ENCODE data around the gene CPNE7.

CPNE7 gene

DNA sequence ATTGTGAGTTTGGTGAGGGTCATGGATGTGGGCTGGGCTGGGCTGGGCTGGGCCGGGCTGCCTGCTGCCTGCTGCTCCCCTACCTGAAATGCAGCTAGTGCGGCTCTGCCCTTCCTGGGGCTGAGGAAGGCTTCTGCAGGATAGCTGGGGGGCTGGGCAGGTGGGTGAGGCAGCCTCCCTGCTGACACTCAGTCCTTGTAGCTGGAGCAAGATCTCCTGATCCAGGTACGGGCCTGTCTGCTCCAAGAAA is 10.4 kb upstream of the CPNE7 start:
- H3K4me3 ChIP-seq (ENCODE audit: insufficient read depth, low read length, poor library complexity, severe bottlenecking) = no peak overlapping the region
- H4K20me1 ChIP-seq (ENCODE audit: low read depth, low read length) = peaks cover 19% of the 10 kb centered on the region

DNA sequence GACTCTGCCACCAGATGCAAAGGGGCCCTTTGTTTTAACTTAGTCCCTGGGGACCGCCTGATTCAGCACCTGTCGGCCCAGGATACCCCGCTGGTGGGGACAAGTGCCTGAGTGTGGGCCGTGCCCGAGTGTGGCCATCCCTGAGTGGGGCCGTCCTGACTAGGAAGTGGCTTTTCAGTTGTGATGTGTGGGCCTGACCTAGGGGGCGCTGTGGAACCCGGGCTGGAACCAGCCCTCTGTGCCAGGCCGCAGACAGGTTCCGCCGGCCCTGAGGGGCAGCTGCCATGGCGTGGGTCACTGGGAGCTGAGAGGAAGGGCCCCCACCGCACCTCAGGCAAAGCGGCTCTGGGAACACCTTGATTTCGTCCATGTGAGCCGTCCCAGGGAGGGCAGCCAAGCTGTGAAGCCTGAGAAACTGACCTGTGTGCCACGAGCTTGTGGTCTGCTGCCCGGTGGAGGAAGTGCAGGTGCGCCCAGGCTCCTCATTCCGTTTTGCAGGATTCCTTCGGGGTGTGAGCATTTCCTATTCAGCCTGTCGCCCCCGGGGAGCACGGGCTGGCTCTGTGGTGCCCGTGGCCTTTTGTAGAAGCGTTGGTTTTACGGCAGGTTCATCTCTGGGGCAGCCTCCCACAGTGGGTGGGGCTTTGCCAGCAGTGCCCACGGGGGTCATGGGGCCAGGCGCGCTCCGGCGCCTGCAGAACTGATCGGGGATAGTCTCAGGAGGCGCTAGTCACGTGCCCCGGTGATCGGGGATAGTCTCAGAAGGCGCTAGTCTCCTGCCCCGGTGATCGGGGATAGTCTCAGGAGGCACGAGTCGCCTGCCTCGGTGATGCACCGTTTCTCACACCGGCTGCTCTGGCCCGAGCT is 9.8 kb upstream of the CPNE7 start:
- no peak overlapping the region for H2AFZ ChIP-seq (ENCODE audit: low read depth, low read length, severe bottlenecking)
- H4K20me1 ChIP-seq (ENCODE audit: low read depth, low read length) = peaks cover 19% of the 10 kb centered on the region
- no peak overlapping the region for H3K4me3 ChIP-seq (ENCODE audit: insufficient read depth, low read length, poor library complexity, severe bottlenecking)
- H3K79me2 ChIP-seq (ENCODE audit: insufficient read depth, low read length) = peaks cover 18% of the 10 kb centered on the region
- H3K9me3 ChIP-seq (ENCODE audit: insufficient read depth, low read length) = no peaks in the 10 kb centered on the region
- H3K4me2 ChIP-seq (ENCODE audit: low read depth, low read length, poor library complexity, severe bottlenecking) = peak overlapping the region; percentile 9
- H3K27ac ChIP-seq (ENCODE audit: low read depth, low read length) = no peak overlapping the region
- no peaks in the 10 kb centered on the region for H3K27me3 ChIP-seq (ENCODE audit: low read length)
- H3K9me2 ChIP-seq (replicated peaks; ENCODE audit: insufficient read depth, low read length) = no peaks in the 10 kb centered on the region
- H3K36me3 ChIP-seq (ENCODE audit: low read length) = peaks cover 31% of the 10 kb centered on the region
- H3F3A ChIP-seq (ENCODE audit: insufficient read depth) = peaks cover 64% of the 10 kb centered on the region
- TF ChIP-seq EZH2phosphoT487 (conservative IDR thresholded peaks at IDR 0.05; ENCODE audit: low read length) = no peak
- TF ChIP-seq, protein P1, sequence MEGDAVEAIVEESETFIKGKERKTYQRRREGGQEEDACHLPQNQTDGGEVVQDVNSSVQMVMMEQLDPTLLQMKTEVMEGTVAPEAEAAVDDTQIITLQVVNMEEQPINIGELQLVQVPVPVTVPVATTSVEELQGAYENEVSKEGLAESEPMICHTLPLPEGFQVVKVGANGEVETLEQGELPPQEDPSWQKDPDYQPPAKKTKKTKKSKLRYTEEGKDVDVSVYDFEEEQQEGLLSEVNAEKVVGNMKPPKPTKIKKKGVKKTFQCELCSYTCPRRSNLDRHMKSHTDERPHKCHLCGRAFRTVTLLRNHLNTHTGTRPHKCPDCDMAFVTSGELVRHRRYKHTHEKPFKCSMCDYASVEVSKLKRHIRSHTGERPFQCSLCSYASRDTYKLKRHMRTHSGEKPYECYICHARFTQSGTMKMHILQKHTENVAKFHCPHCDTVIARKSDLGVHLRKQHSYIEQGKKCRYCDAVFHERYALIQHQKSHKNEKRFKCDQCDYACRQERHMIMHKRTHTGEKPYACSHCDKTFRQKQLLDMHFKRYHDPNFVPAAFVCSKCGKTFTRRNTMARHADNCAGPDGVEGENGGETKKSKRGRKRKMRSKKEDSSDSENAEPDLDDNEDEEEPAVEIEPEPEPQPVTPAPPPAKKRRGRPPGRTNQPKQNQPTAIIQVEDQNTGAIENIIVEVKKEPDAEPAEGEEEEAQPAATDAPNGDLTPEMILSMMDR (IDR thresholded peaks at IDR 0.05; ENCODE audit: insufficient read depth, low read length, poor library complexity, severe bottlenecking) = peak; percentile 58
- peak overlapping the region; percentile 2; the same call in 1 of the 2 replicates for H3K9ac ChIP-seq (ENCODE audit: low read length)

More for the DNA sequence above, 10.4 kb upstream of the CPNE7 start:
- Histone ChIP-seq H3K9me3 (ENCODE audit: insufficient read depth, low read length) (no peaks in the 10 kb centered on the region), H3K36me3 (ENCODE audit: low read length) (peaks cover 31% of the 10 kb centered on the region), H3F3A (ENCODE audit: insufficient read depth) (peaks cover 67% of the 10 kb centered on the region), H3K9me2 (replicated peaks; ENCODE audit: insufficient read depth, low read length) (no peaks in the 10 kb centered on the region), H3K4me2 (ENCODE audit: low read depth, low read length, poor library complexity, severe bottlenecking) (peak overlapping the region; percentile 9), H3K27ac (ENCODE audit: low read depth, low read length) (peak overlapping the region; percentile 27; the same call in 1 of the 2 replicates), H3K27me3 (ENCODE audit: low read length) (no peaks in the 10 kb centered on the region), H2AFZ (ENCODE audit: low read depth, low read length, severe bottlenecking) (no peak overlapping the region), H3K79me2 (ENCODE audit: insufficient read depth, low read length) (peaks cover 21% of the 10 kb centered on the region), H3K9ac (ENCODE audit: low read length) (peak overlapping the region; percentile 2; the same call in 1 of the 2 replicates)
- TF ChIP-seq EZH2phosphoT487 (conservative IDR thresholded peaks at IDR 0.05; ENCODE audit: low read length) = no peak
- TF ChIP-seq, protein P1 (IDR thresholded peaks at IDR 0.05; ENCODE audit: insufficient read depth, low read length, poor library complexity, severe bottlenecking) = no peak

DNA sequence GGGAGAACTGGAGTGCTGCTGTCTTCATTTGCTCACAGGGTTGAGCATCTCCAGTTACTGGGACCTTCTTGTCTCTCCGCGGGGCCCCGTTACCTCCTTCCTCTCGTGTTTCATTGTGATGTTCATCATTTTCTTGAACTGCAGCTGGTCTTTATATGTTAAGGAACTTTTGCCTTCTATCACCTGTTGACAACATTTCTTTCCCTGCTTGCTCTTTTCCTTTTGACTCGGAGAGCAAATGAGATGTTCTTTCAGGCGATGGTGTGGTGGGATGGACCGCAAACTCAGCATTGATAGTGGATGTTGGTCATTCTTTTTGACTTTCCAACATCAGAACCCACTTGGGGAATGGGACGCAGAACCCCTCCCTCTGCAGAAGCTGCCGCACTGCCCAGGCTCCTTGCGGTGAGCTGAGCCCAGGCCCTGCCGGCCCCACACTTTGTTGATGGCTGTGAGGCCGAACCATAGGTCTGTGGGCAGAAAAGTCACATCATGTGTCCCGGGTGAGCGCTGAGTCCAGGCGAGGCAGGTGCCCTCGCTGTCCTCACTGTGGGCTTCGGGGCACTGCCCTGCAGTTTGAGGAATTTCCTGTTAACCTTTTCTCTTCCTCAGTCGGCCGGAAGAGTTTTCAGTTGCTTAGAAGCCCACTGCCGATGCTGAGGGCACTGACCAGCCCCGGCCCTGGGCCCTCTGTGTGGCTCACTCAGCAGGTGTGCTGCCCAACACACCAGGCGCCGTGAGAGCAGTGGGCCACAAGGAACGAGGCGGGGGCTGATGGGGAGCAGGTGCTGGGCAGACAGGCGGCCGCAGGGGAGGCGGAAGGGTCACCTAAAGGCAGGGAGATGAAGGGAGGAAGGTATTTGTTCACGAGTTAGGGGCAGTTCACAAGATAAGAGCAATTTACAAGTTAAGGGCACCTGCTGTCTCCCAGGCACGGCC is 7.6 kb upstream of the CPNE7 start:
- H3K4me2 ChIP-seq (ENCODE audit: low read depth, low read length, poor library complexity, severe bottlenecking) = no peak overlapping the region
- H3K36me3 ChIP-seq (ENCODE audit: low read length) = peaks cover 12% of the 10 kb centered on the region
- H3F3A ChIP-seq (ENCODE audit: insufficient read depth) = peaks cover 44% of the 10 kb centered on the region
- H2AFZ ChIP-seq (ENCODE audit: low read depth, low read length, severe bottlenecking) = no peak overlapping the region
- TF ChIP-seq, protein P1 (IDR thresholded peaks at IDR 0.05; ENCODE audit: insufficient read depth, low read length, poor library complexity, severe bottlenecking) = no peak
- H3K9ac ChIP-seq (ENCODE audit: low read length) = no peak overlapping the region
- no peak overlapping the region for H3K4me3 ChIP-seq (ENCODE audit: insufficient read depth, low read length, poor library complexity, severe bottlenecking)
- no peaks in the 10 kb centered on the region for H3K27me3 ChIP-seq (ENCODE audit: low read length)
- no peaks in the 10 kb centered on the region for H3K79me2 ChIP-seq (ENCODE audit: insufficient read depth, low read length)
- H3K27ac ChIP-seq (ENCODE audit: low read depth, low read length) = no peak overlapping the region
- H4K20me1 ChIP-seq (ENCODE audit: low read depth, low read length) = peaks cover 4% of the 10 kb centered on the region; the same call in 1 of the 2 replicates
- H3K9me3 ChIP-seq (ENCODE audit: insufficient read depth, low read length) = no peaks in the 10 kb centered on the region
- no peaks in the 10 kb centered on the region for H3K9me2 ChIP-seq (replicated peaks; ENCODE audit: insufficient read depth, low read length)

Data from SU-DHL-6 (cell line).